ENCODE results near the gene KIFBP. TPM values are rescaled to one million over a fixed set of nuclear protein-coding genes. Genes with fewer than 3 reads are reported as not detected.
"Not testable (repeated sequence)": the region's sequence is repeated elsewhere in the genome, so short reads cannot be mapped to it uniquely, and the experiment has no call there.

KIFBP gene
- total and polyA plus RNA-seq, 2 experiments from 2014 or later: 54.0 to 56.5 TPM

GRCh38 chr10:69037489-69037888 is 48.9 kb downstream of the KIFBP start:
- Histone ChIP-seq H3K36me3 (ENCODE audit: low read depth) (no peaks in the 10 kb centered on the region), H3K9me3 (ENCODE audit: low read depth) (no peaks in the 10 kb centered on the region), H3F3A (ENCODE audit: insufficient read depth) (no peaks in the 10 kb centered on the region), H4K20me1 (ENCODE audit: insufficient read depth) (no peaks in the 10 kb centered on the region), H3K79me2 (ENCODE audit: insufficient read depth) (no peaks in the 10 kb centered on the region), H3K4me3 (no peak overlapping the region), H3K27ac (no peak overlapping the region), H3K27me3 (replicated peaks; ENCODE audit: insufficient read depth) (no peaks in the 10 kb centered on the region), H3K9me2 (ENCODE audit: insufficient read depth) (no peaks in the 10 kb centered on the region), H2AFZ (no peak overlapping the region), H3K9ac (no peak overlapping the region), H3K4me1 (ENCODE audit: insufficient read depth) (no peaks in the 10 kb centered on the region), H3K4me2 (ENCODE audit: unreplicated experiment) (no peak overlapping the region)
- WGBS, 2 experiments (ENCODE audit: low coverage in 1 of 2, low lambda C conversion rate in 2 of 2, missing lambda C conversion rate in 2 of 2): 95 to 100% methylated on average over 1 of the region's 1 CpG
- in situ Hi-C loops (cut with MboI): no loop called here
- TF ChIP-seq EZH2phosphoT487 (IDR thresholded peaks at IDR 0.05; ENCODE audit: insufficient read depth, low read depth) (no peak), EZH2 (IDR thresholded peaks at IDR 0.05; ENCODE audit: insufficient read depth, poor library complexity, severe bottlenecking) (no peak)
- DNase-seq: no peak

GRCh38 chr10:69040904-69041303 is 52.3 kb downstream of the KIFBP start:
- H3K27ac ChIP-seq; H3F3A ChIP-seq (ENCODE audit: insufficient read depth); H4K20me1 ChIP-seq (ENCODE audit: insufficient read depth); H3K27me3 ChIP-seq (replicated peaks; ENCODE audit: insufficient read depth); H3K9ac ChIP-seq; H3K4me3 ChIP-seq; in situ Hi-C loops (cut with MboI); H2AFZ ChIP-seq; H3K36me3 ChIP-seq (ENCODE audit: low read depth); H3K4me2 ChIP-seq (ENCODE audit: unreplicated experiment); DNase-seq; H3K79me2 ChIP-seq (ENCODE audit: insufficient read depth); H3K4me1 ChIP-seq (ENCODE audit: insufficient read depth); H3K9me3 ChIP-seq (ENCODE audit: low read depth); H3K9me2 ChIP-seq (ENCODE audit: insufficient read depth): not testable (repeated sequence)
- WGBS, 2 experiments (ENCODE audit: low coverage in 1 of 2, low lambda C conversion rate in 2 of 2, missing lambda C conversion rate in 2 of 2): 76 to 77% methylated on average over 5 of the region's 5 CpGs

- Histone ChIP-seq H3K4me2 (ENCODE audit: unreplicated experiment) (no peak overlapping the region), H3K36me3 (ENCODE audit: low read depth) (no peaks in the 10 kb centered on the region), H3K9ac (no peak overlapping the region), H3K4me3 (no peak overlapping the region), H4K20me1 (ENCODE audit: insufficient read depth) (no peaks in the 10 kb centered on the region), H3K79me2 (ENCODE audit: insufficient read depth) (no peaks in the 10 kb centered on the region), H2AFZ (no peak overlapping the region), H3F3A (ENCODE audit: insufficient read depth) (no peaks in the 10 kb centered on the region), H3K4me1 (ENCODE audit: insufficient read depth) (peaks cover 3% of the 10 kb centered on the region; the same call in 1 of the 2 replicates), H3K27me3 (replicated peaks; ENCODE audit: insufficient read depth) (no peaks in the 10 kb centered on the region), H3K27ac (no peak overlapping the region), H3K9me2 (ENCODE audit: insufficient read depth) (no peaks in the 10 kb centered on the region), H3K9me3 (ENCODE audit: low read depth) (no peaks in the 10 kb centered on the region)
- no peak for TF ChIP-seq EZH2phosphoT487 (IDR thresholded peaks at IDR 0.05; ENCODE audit: insufficient read depth, low read depth)
- TF ChIP-seq EZH2 (IDR thresholded peaks at IDR 0.05; ENCODE audit: insufficient read depth, poor library complexity, severe bottlenecking): no peak
- DNase-seq: no peak
- in situ Hi-C loops (cut with MboI): no loop called here
- 83 to 87% methylated on average over 5 of the region's 5 CpGs for WGBS, 2 experiments (ENCODE audit: low coverage in 1 of 2, low lambda C conversion rate in 2 of 2, missing lambda C conversion rate in 2 of 2)
Measured at GRCh38 chr10:69042417-69042816, 53.8 kb downstream of the KIFBP start.

GRCh38 chr10:69042838-69043237 is 54.2 kb downstream of the KIFBP start:
- Histone ChIP-seq H3K27ac (no peak overlapping the region), H3F3A (ENCODE audit: insufficient read depth) (no peaks in the 10 kb centered on the region), H3K9ac (no peak overlapping the region), H3K4me2 (ENCODE audit: unreplicated experiment) (no peak overlapping the region), H2AFZ (no peak overlapping the region), H3K9me3 (ENCODE audit: low read depth) (no peaks in the 10 kb centered on the region), H3K27me3 (replicated peaks; ENCODE audit: insufficient read depth) (no peaks in the 10 kb centered on the region), H4K20me1 (ENCODE audit: insufficient read depth) (no peaks in the 10 kb centered on the region), H3K36me3 (ENCODE audit: low read depth) (no peaks in the 10 kb centered on the region), H3K4me3 (no peak overlapping the region), H3K9me2 (ENCODE audit: insufficient read depth) (no peaks in the 10 kb centered on the region), H3K79me2 (ENCODE audit: insufficient read depth) (no peaks in the 10 kb centered on the region), H3K4me1 (ENCODE audit: insufficient read depth) (peaks cover 3% of the 10 kb centered on the region; the same call in 1 of the 2 replicates)
- TF ChIP-seq EZH2 (IDR thresholded peaks at IDR 0.05; ENCODE audit: insufficient read depth, poor library complexity, severe bottlenecking) (no peak), EZH2phosphoT487 (IDR thresholded peaks at IDR 0.05; ENCODE audit: insufficient read depth, low read depth) (no peak)
- in situ Hi-C loops (cut with MboI): no loop called here
- WGBS, 2 experiments (ENCODE audit: low coverage in 1 of 2, low lambda C conversion rate in 2 of 2, missing lambda C conversion rate in 2 of 2): 80 to 83% methylated on average over 6 of the region's 6 CpGs
- no peak for DNase-seq

GRCh38 chr10:69043931-69044531 is 55.4 kb downstream of the KIFBP start:
- WGBS, 2 experiments (ENCODE audit: low coverage in 1 of 2, low lambda C conversion rate in 2 of 2, missing lambda C conversion rate in 2 of 2): 71% methylated on average over 10 of the region's 10 CpGs

More at GRCh38 chr10:69043931-69044531, 55.4 kb downstream of the KIFBP start:
- no peaks in the 10 kb centered on the region for H3K79me2 ChIP-seq (ENCODE audit: insufficient read depth)
- no peaks in the 10 kb centered on the region for H3K9me3 ChIP-seq (ENCODE audit: low read depth)
- H3K4me1 ChIP-seq (ENCODE audit: insufficient read depth): peaks cover 7% of the 10 kb centered on the region
- H3K27me3 ChIP-seq (replicated peaks; ENCODE audit: insufficient read depth): no peaks in the 10 kb centered on the region
- TF ChIP-seq EZH2 (IDR thresholded peaks at IDR 0.05; ENCODE audit: insufficient read depth, poor library complexity, severe bottlenecking) (no peak), EZH2phosphoT487 (IDR thresholded peaks at IDR 0.05; ENCODE audit: insufficient read depth, low read depth) (no peak)
- H3K4me3 ChIP-seq: no peak overlapping the region
- DNase-seq: no peak
- H3F3A ChIP-seq (ENCODE audit: insufficient read depth): no peaks in the 10 kb centered on the region
- peak overlapping the region; percentile 46 for H2AFZ ChIP-seq
- H3K27ac ChIP-seq: no peak overlapping the region
- H3K9ac ChIP-seq: no peak overlapping the region
- H3K9me2 ChIP-seq (ENCODE audit: insufficient read depth): no peaks in the 10 kb centered on the region
- H4K20me1 ChIP-seq (ENCODE audit: insufficient read depth): no peaks in the 10 kb centered on the region
- in situ Hi-C loops (cut with MboI): no loop called here
- no peak overlapping the region for H3K4me2 ChIP-seq (ENCODE audit: unreplicated experiment)
- no peaks in the 10 kb centered on the region for H3K36me3 ChIP-seq (ENCODE audit: low read depth)

All from GM23248 (cell line).